ENCODE measurements around the gene USP17L20. TPM values are rescaled to one million over a fixed set of nuclear protein-coding genes. Genes with fewer than 3 reads are reported as not detected.
"Not testable (repeated sequence)": the region's sequence is repeated elsewhere in the genome, so short reads cannot be mapped to it uniquely, and the experiment has no call there.

The USP17L20 gene
- total RNA-seq = not detected in 2 replicates

GRCh38 chr4:9257824-9258223, at the start of gene USP17L20:
Gene USP17L20, plus strand, starts transcription at chr4:9258124. Its CDS starts 0 bp downstream, at chr4:9258124.
- intact Hi-C loops (cut with micrococcal nuclease) = not testable (repeated sequence)

- intact Hi-C loops (cut with micrococcal nuclease) = not testable (repeated sequence)
Observed at GRCh38 chr4:9210357-9210756, 47.6 kb upstream of the USP17L20 start, which contains the start of gene USP17L10. Gene USP17L10, plus strand, starts transcription at chr4:9210657. Its CDS starts 0 bp downstream, at chr4:9210657.

GRCh38 chr4:9214701-9215100, 43.2 kb upstream of the USP17L20 start:
- intact Hi-C loops (cut with micrococcal nuclease) = not testable (repeated sequence)

- intact Hi-C loops (cut with micrococcal nuclease) = not testable (repeated sequence)
Observed at GRCh38 chr4:9215105-9215504, 42.8 kb upstream of the USP17L20 start, which contains the start of gene USP17L11. Gene USP17L11, plus strand, starts transcription at chr4:9215405. Its CDS starts 0 bp downstream, at chr4:9215405.

GRCh38 chr4:9219852-9220251, 38.1 kb upstream of the USP17L20 start, which contains the start of gene USP17L12:
Gene USP17L12, plus strand, starts transcription at chr4:9220152. Its CDS starts 0 bp downstream, at chr4:9220152.
- intact Hi-C loops (cut with micrococcal nuclease) = not testable (repeated sequence)

GRCh38 chr4:9224596-9224995, 33.3 kb upstream of the USP17L20 start, which contains the start of gene USP17L13:
Gene USP17L13, plus strand, starts transcription at chr4:9224896. Its CDS starts 0 bp downstream, at chr4:9224896.
- intact Hi-C loops (cut with micrococcal nuclease) = not testable (repeated sequence)

- intact Hi-C loops (cut with micrococcal nuclease) = not testable (repeated sequence)
Observed at GRCh38 chr4:9230249-9230648, 27.7 kb upstream of the USP17L20 start.

- intact Hi-C loops (cut with micrococcal nuclease) = not testable (repeated sequence)
Observed at GRCh38 chr4:9234085-9234484, 23.8 kb upstream of the USP17L20 start, which contains the start of gene USP17L15. Gene USP17L15, plus strand, starts transcription at chr4:9234385. Its CDS starts 0 bp downstream, at chr4:9234385.

GRCh38 chr4:9238461-9238860, 19.5 kb upstream of the USP17L20 start:
- intact Hi-C loops (cut with micrococcal nuclease) = not testable (repeated sequence)

- intact Hi-C loops (cut with micrococcal nuclease) = not testable (repeated sequence)
Observed at GRCh38 chr4:9243579-9243978, 14.3 kb upstream of the USP17L20 start, which contains the start of gene USP17L17. Gene USP17L17, plus strand, starts transcription at chr4:9243879. Its CDS starts 0 bp downstream, at chr4:9243879.

- intact Hi-C loops (cut with micrococcal nuclease) = not testable (repeated sequence)
Observed at GRCh38 chr4:9247953-9248680, 9.8 kb upstream of the USP17L20 start, which contains the start of gene USP17L18. Gene USP17L18, plus strand, starts transcription at chr4:9248630. Its CDS starts 0 bp downstream, at chr4:9248630.

GRCh38 chr4:9253078-9253477, 4.8 kb upstream of the USP17L20 start, which contains the start of gene USP17L19:
Gene USP17L19, plus strand, starts transcription at chr4:9253378. Its CDS starts 0 bp downstream, at chr4:9253378.
- intact Hi-C loops (cut with micrococcal nuclease) = not testable (repeated sequence)

- intact Hi-C loops (cut with micrococcal nuclease) = not testable (repeated sequence)
Observed at GRCh38 chr4:9262572-9262971, 4.6 kb downstream of the USP17L20 start, which contains the start of gene USP17L21. Gene USP17L21, plus strand, starts transcription at chr4:9262872. Its CDS starts 0 bp downstream, at chr4:9262872.

- intact Hi-C loops (cut with micrococcal nuclease) = not testable (repeated sequence)
Observed at GRCh38 chr4:9267319-9267718, 9.4 kb downstream of the USP17L20 start, which contains the start of gene USP17L22. Gene USP17L22, plus strand, starts transcription at chr4:9267619. Its CDS starts 0 bp downstream, at chr4:9267619.

GRCh38 chr4:9271719-9272118, 13.8 kb downstream of the USP17L20 start:
- intact Hi-C loops (cut with micrococcal nuclease) = not testable (repeated sequence)

Other genes starting within 250 kb of the USP17L20 start
- not detected in 2 replicates for gene FAM90A26, start 87.7 kb upstream of the USP17L20 start, total RNA-seq
- gene USP17L10, start 47.5 kb upstream of the USP17L20 start, total RNA-seq = not detected in 2 replicates
- gene USP17L11, start 42.7 kb upstream of the USP17L20 start, total RNA-seq = not detected in 2 replicates
- not detected in 2 replicates for gene USP17L12, start 38.0 kb upstream of the USP17L20 start, total RNA-seq
- gene USP17L13, start 33.2 kb upstream of the USP17L20 start, total RNA-seq = not detected in 2 replicates
- not detected in 2 replicates for gene USP17L15, start 23.7 kb upstream of the USP17L20 start, total RNA-seq
- gene USP17L17, start 14.2 kb upstream of the USP17L20 start, total RNA-seq = not detected in 2 replicates
- gene USP17L18, start 9.5 kb upstream of the USP17L20 start, total RNA-seq = not detected in 2 replicates
- not detected in 2 replicates for gene USP17L19, start 4.7 kb upstream of the USP17L20 start, total RNA-seq
- gene USP17L21, start 4.7 kb downstream of the USP17L20 start, total RNA-seq = not detected in 2 replicates
- not detected in 2 replicates for gene USP17L22, start 9.5 kb downstream of the USP17L20 start, total RNA-seq
- gene USP17L24, start 67.0 kb downstream of the USP17L20 start, total RNA-seq = not detected in 2 replicates
- gene USP17L25, start 71.8 kb downstream of the USP17L20 start, total RNA-seq = not detected in 2 replicates
- gene USP17L26, start 76.5 kb downstream of the USP17L20 start, total RNA-seq = not detected in 2 replicates
- not detected in 2 replicates for gene USP17L5, start 81.3 kb downstream of the USP17L20 start, total RNA-seq
- gene USP17L27, start 86.0 kb downstream of the USP17L20 start, total RNA-seq = not detected in 2 replicates
- gene USP17L28, start 90.8 kb downstream of the USP17L20 start, total RNA-seq = not detected in 2 replicates
- not detected in 2 replicates for gene USP17L29, start 95.5 kb downstream of the USP17L20 start, total RNA-seq
- not detected in 2 replicates for gene USP17L30, start 105.0 kb downstream of the USP17L20 start, total RNA-seq
- gene DEFB131A, start 186.3 kb downstream of the USP17L20 start, total RNA-seq = not detected in 2 replicates

All from T-helper 1 cell treated with Interleukin-12 subunit alpha and Interleukin-12 subunit beta and Interleukin-4 antibody, amounts not matched to agents 30 ng/mL and 1 ng/mL, for 36 hours (primary cell).